Activated CD4-positive, alpha-beta T cell treated with anti-CD3 and anti-CD28 coated beads, Interleukin-2, Interleukin-6, amounts not matched to agents 100 ng/mL and 50 ng/mL, durations not matched to agents 16 hours and 8 hours (primary cell): ENCODE results near the gene SCARB1.

Source experiments
- DNase-seq: peaks from one replicate; pipeline ENCODE4 v3.0.0-alpha.2; 2020

The SCARB1 gene

GRCh38 chr12:124755801-124756148 lies 107.9 kb downstream of the SCARB1 start:
- no peak for DNase-seq

- no peak for DNase-seq
Measured at GRCh38 chr12:124754949-124755800, 108.5 kb downstream of the SCARB1 start.

DNA sequence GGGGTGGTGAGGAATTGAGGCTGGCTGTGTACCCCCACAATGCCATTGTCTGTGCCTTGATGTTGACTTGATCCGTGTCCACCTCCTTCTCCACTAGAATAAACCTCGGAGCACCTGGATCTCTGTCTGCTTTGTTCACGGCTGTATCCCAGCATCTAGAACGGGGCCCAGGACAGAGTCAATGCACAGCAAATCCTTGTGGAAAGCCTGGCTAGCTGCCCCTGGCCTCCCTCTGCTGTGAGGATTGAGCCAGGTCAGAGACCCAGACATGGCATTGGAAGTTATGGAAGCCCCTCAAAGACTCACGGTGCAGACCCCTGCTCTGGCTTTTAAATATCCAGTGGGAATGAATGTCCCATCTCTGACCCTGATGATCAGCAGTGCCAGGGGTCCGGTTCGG lies 109.2 kb downstream of the SCARB1 start:
- no peak for DNase-seq

DNA sequence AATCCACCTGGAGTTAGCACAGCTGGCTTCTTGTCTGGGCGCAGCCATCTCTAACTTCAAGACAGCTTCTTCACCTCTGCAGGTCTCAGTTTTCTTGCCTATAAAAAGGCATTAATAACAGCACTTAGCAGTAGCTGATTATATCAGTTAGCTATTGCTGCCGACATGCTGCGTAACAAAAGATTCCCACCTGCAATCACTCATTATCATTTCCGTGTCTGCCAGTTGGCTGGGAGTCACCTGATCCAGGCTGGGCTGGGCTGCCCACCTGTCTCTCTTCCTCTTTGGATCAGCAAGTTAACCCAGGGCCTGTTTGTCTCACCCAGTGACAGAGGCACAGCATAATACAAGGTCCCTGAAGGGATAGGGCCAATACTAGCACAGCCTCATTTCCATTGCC lies 109.7 kb downstream of the SCARB1 start:
- no peak for DNase-seq

DNA sequence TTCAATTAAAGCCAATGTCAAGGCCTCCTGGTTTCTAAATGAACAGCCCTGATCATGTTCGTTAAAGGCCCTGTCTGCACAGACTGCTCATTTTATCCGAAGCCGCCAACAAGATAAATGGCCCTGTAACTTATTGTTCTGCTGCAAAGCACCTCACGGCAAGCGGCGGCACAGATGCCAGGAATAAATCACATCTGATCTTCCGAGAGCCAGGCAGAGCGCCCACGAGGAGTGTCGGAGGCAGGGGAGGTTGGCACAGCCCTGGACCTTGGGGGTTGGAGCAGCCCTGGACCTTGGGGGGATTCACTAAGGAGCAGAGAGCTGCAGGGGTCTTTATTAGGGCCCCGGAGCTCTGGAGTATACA lies 110.5 kb downstream of the SCARB1 start:
- no peak for DNase-seq

- DNase-seq, result no peak
Measured at GRCh38 chr12:124752437-124753227, 111.0 kb downstream of the SCARB1 start.

GRCh38 chr12:124751654-124752355 lies 111.9 kb downstream of the SCARB1 start:
- DNase-seq, result no peak

DNA sequence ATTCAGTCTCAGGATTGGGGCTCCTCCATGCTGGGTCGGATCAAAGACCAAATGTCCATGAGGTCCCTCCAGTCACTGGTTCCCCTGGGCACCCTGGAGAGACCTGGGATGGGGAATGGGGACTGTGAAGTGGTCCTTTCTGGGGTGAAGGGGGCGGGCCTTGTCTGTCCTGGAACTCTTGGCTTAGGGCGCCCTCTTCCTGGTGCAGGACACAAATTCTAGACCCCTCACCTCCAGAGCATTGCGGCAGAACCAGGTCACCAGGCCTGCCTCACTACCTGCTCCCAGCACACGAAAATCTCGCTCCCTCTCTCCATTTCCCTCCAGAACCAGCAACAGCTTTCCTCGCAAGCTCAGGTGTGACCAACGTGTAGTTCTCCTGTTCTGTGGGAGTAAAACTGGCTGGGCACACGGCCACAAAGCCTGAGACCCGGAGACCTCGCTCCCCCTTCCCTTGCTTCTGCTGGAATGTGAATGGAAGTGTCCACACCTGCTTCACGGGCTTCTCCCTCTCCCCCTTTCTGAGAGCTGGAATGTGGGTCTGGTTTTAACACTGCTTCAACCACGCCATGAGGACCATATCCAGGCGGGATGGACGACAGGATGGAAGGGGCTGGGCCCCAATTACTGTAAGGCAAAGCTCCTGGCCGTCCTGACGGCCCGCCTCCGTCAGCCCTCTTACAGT lies 112.7 kb downstream of the SCARB1 start:
- DNase-seq, result no peak

- no peak for DNase-seq
Measured at GRCh38 chr12:124750149-124750656, 113.5 kb downstream of the SCARB1 start.

DNA sequence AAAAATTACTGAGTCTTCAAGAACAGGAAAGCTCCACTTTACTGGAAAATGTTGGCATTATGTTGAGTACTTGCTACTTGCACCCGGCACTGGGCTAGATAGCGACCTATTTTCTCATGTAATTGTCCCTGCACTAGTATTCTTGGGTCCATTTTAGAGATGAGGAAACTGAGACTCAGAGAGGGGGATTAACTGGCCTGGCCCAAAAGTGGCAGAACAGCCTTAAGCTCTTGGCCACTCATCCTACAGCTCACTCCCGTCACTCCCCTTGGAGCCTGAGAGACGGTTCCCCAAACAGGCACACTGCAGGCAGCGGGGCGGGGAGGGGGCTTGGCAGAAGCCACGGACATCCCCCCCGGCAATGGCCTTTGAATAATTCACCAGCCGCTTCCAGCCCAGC lies 113.9 kb downstream of the SCARB1 start:
- DNase-seq, result no peak

- DNase-seq, result no peak
Measured at GRCh38 chr12:124747426-124748161, 116.1 kb downstream of the SCARB1 start.

DNA sequence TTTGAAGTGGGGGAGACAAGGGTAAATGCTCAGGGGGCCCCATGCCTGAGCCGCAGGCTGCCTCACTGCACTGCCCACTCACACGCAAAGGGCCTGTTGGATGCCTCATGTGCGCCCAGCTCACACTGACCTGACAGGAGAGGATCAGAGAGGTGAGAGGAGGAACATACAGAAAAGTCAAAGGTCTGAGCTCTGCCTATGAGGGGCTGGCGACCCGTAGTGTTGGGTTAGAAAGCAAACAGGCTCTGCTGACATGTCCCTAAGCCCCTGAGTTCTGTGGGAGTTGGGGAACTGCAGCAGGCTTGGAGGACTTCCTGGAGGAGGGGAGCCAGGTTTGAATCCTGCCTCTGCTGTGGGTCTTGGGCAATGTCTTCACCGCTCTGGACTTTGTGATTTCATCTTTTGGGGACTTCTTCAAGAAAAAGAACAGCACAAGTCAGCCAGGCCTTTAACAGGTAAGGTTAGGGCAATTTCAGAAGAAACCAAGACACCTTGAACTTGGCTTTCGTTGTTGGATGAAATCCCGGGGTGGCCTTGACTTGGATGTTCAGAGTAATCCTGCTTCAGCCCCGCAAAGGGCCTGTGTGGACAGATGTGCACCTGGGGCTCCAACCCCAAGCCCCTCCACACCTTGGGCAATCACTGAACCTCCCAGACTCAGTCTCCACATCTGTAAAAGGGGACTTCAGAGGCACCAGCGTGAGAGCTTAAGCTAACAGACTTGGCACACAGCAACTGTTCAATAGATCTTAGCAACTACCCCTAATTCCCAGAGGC lies 116.8 kb downstream of the SCARB1 start:
- DNase-seq, result no peak

DNA sequence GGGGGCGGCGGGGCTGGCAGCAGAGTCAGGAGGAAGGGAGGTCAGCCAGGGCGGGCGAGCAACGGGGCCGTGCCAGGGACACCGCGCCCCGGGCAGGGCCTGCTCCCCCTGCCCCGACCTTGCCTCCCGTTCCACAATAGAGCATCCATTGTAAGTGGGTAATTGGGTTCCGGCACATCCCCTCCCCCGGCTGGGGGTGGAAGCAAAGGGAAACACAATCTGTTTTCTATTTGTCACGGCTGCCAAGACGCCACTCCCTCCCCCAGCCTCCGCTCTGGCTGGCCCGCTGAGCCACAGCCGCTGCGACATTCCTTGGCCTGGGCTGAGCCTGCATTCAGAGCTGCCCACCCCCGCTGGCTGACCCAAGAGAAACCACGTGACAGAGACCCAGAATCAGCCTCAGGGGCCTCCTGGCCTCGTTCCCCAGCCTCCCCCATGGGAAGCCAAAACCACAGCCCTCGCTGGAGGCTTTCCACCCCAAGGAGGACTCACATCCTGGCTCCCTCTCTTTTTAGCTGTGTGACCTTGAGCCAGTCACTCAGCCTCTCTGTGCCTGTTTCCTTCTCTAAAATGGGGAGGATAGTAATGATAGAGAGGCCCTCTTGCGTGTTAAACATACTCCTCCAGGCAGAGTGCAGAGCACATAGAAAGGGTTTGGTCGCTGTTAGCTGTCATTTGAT lies 117.6 kb downstream of the SCARB1 start:
- no peak for DNase-seq

GRCh38 chr12:124745465-124745890 lies 118.2 kb downstream of the SCARB1 start:
- no peak for DNase-seq

DNA sequence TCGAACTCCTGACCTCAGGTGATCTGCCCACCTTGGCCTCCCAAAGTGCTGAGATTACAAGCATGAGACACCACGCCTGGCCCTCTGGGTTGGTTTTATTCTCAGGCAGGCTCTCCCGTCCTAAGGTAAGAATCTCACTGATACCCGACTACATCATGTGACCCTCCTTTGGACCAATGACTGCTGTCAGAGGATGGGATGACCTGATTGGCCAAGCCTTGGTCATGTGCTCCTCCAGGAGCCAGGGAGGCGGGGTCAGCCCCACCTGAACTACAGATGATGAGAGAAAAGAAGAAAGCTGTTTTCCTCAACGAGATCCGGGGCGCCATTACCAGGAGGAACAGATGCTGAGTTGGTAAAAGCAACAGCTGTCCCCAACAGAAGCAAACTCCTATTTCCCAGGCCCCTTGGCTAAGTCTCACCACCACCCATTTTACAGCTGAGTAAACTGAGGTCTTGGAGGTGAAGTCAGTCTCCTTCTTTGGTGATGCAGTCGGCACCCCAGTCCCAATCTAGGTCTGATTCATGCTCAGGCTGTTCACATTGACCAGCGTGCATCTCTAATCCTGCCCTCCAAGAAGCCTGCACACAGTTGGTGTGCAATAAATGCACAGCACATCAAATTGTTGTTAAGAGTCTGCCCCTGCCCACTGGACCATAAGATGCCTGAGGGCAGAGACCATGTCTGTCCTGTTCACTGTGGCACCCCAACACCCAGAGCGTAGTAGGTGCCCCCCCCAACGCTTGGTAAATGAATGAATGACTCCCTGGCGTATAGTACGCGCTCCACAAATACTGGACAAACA lies 118.8 kb downstream of the SCARB1 start:
- peak; percentile 18 for DNase-seq

DNA sequence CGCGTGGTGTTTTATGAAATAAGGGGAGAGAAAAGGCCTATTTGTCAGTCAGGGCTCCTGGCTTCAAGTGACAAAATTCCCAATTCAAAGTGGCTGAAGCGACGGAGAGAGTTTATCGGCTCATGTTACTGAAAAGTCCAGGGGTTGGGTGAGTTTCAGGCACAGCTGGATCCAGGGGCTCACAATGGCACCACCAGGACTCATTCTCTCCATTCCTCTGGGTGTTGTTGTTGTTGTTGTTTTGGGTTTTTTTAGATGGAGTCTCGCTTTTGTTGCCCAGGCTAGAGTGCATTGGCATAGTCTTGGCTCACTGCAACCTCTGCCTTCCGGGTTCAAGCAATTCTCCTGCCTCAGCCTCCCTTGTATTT lies 119.4 kb downstream of the SCARB1 start:
- DNase-seq, result no peak

DNA sequence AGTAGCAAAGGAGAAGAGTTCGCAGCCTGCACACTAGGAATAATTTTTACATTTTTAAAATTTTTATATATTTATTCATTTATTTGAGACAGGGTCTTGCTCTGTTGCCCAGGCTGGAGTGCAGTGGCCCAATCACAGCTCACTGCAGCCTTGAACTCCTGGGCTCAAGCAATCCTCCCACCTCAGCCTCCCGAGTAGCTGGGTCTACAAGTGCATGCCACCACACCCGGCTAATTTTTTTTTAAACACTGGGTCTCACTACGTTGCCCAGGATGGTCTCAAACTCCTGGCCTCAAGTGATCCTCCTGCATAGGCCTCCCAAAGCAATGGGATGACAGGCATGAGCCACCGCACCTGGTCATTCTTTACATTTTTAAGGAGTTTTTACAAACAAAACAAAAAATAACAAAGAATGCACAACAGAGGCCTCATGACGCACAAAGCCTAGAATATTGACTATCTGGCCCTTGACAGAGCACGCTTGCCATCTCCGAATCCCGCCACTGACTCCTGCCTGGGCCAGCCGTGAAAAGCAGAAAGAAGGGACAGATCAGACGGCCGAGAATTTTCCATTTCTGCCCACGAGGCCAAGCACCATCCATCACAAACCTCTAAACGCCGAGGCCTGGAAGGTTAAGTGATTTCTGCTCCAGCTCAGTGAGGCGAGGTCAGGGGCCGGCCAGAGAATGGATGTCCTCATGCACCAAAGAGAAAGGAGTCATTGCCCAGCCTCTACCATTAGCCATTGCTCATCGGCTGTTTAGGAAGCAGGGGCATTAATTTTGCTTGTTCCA lies 120.0 kb downstream of the SCARB1 start:
- no peak for DNase-seq

DNA sequence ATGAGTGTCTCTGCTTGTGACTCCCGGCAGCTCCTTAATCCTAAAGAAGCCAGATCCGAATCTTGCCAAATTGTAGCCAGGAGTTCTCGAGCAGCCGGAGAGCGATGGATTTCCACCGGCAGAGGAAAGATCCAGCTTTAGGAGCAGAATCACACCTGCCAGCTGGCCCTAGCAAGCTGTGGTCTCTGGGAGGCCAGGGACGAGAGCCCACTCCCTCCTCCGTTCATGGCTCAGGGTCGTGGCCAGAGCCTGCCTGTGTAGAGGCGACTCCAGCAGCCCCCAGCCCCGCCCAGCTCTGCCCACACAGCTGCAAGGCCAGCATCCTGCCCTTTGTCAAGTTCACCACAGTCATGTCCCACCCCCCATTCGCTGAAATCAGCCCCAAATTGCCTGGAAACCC lies 121.0 kb downstream of the SCARB1 start:
- DNase-seq, result no peak

DNA sequence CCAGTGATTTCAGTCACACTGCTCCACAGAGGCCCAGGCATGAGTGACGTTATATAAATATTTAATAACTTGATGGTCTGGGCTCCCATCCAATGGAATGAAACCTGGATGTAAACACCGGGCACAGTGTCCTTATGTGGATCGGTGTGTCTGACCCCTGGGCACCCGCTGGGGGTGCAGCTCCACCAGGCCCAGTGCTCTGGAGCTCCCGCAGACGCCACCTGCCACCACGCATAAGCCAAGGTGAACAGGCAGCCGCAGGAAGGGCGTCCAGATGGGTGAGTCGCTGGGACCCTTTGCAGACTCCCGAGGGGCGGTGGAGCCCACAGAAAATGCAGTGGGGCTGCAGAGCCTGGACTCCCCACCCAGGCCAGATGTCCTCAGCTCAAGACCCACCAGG lies 121.6 kb downstream of the SCARB1 start:
- DNase-seq, result no peak
